Measurements from ENCODE around the gene MEN1.

Gene MEN1

GRCh38 chr11:64789331-64790204 lies 20.8 kb downstream of the MEN1 start:
- TF ChIP-seq RBAK (tag by site-specific recombination; IDR thresholded peaks at IDR 0.05) = no peak
- H3K36me3 ChIP-seq (ENCODE audit: control insufficient read depth in 2 of 2, insufficient read depth in 1 of 2, low read length in 2 of 2) = peaks cover 0 to 13% of the 10 kb centered on the region in 2 experiments; a peak in 1 of 3 replicates
- POLR2A ChIA-PET = interaction anchor here (1.2 kb wide), 1 partner anchor 11 kb away, joined by 3 read pairs; the partner anchor contains the start of gene SF1

GRCh38 chr11:64788321-64789215 lies 21.8 kb downstream of the MEN1 start:
- POLR2A ChIA-PET = interaction anchor here (0.6 to 1.2 kb wide), 2 partner anchors 10 kb away, joined by 3 to 5 read pairs; partner anchors contain the start of gene SF1

More at GRCh38 chr11:64789331-64790204, 20.8 kb downstream of the MEN1 start:
- H3K4me3 ChIP-seq (ENCODE audit: low read depth, low read length) = no peak overlapping the region
- no peak overlapping the region for H3K27ac ChIP-seq (ENCODE audit: extremely low read depth, low read depth, low read length)
- CTCF ChIA-PET = interaction anchor here (0.9 to 1.6 kb wide), 2 partner anchors 11 to 57 kb away, joined by 3 read pairs; no protein-coding TSS in a partner anchor
- no peaks in the 10 kb centered on the region for H3K9me3 ChIP-seq (ENCODE audit: control insufficient read depth, insufficient read depth, low read depth, low read length)
- no peaks in the 10 kb centered on the region for H3K4me1 ChIP-seq (ENCODE audit: control insufficient read depth, insufficient read depth, low read length)

GRCh38 chr11:64787526-64788320 lies 22.6 kb downstream of the MEN1 start:
- TF ChIP-seq CTCF (tag by site-specific recombination; IDR thresholded peaks at IDR 0.05) = peak; percentile 28; the same call in 1 of the 2 replicates
- no peak for TF ChIP-seq ZNF645 (tag by site-specific recombination; IDR thresholded peaks at IDR 0.05)
- TF ChIP-seq ZNF18 (tag by site-specific recombination; IDR thresholded peaks at IDR 0.05) = peak; percentile 87
- TF ChIP-seq ZNF654 (tag by site-specific recombination; IDR thresholded peaks at IDR 0.05; ENCODE audit: low read depth) = peak; percentile 33
- no peak for TF ChIP-seq TRIM28 (IDR thresholded peaks at IDR 0.05; ENCODE audit: borderline replicate concordance, low read length)
- H3K36me3 ChIP-seq (ENCODE audit: control insufficient read depth in 2 of 2, insufficient read depth in 1 of 2, low read length in 2 of 2) = peaks cover 0 to 13% of the 10 kb centered on the region in 2 experiments; a peak in 1 of 3 replicates
- POLR2A ChIA-PET = interaction anchor here (0.6 to 0.7 kb wide), 2 partner anchors 9 to 28 kb away, joined by 4 to 5 read pairs; partner anchors contain the start of genes PYGM and SF1
- no peak overlapping the region for H3K4me3 ChIP-seq (ENCODE audit: low read depth, low read length)
- CTCF ChIA-PET = interaction anchor here (0.6 to 1.9 kb wide), 13 partner anchors 9 to 562 kb away, joined by 3 to 6 read pairs (median 3); partner anchors contain the start of genes ARL2 and CDC42BPG
- H3K9me3 ChIP-seq (ENCODE audit: control insufficient read depth, insufficient read depth, low read depth, low read length) = no peaks in the 10 kb centered on the region
- no peaks in the 10 kb centered on the region for H3K4me1 ChIP-seq (ENCODE audit: control insufficient read depth, insufficient read depth, low read length)
- no peak overlapping the region for H3K27ac ChIP-seq (ENCODE audit: extremely low read depth, low read depth, low read length)

More at GRCh38 chr11:64788321-64789215, 21.8 kb downstream of the MEN1 start:
- CTCF ChIA-PET = interaction anchor here (0.6 to 1.9 kb wide), 12 partner anchors 10 to 226 kb away, joined by 3 to 6 read pairs (median 4); partner anchors contain the start of genes ARL2 and CDC42BPG
- TF ChIP-seq ZFP3 (tag by site-specific recombination; IDR thresholded peaks at IDR 0.05; ENCODE audit: low read depth) = no peak
- TF ChIP-seq ZNF473 (tag by site-specific recombination; IDR thresholded peaks at IDR 0.05) = no peak
- no peak for TF ChIP-seq ZNF433 (tag by site-specific recombination; IDR thresholded peaks at IDR 0.05; ENCODE audit: low read depth)
- no peak for TF ChIP-seq ZNF48 (tag by site-specific recombination; IDR thresholded peaks at IDR 0.05)
- TF ChIP-seq WT1 (tag by site-specific recombination; IDR thresholded peaks at IDR 0.05) = no peak
- TF ChIP-seq GLIS1 (tag by site-specific recombination; IDR thresholded peaks at IDR 0.05) = no peak
- TF ChIP-seq PRDM6 (tag by site-specific recombination; IDR thresholded peaks at IDR 0.05) = no peak
- no peak for TF ChIP-seq HOXD13 (CRISPR knock-in tag; IDR thresholded peaks at IDR 0.05; ENCODE audit: borderline replicate concordance)
- TF ChIP-seq GLI4 (tag by site-specific recombination; IDR thresholded peaks at IDR 0.05) = no peak
- no peak overlapping the region for H3K27ac ChIP-seq (ENCODE audit: extremely low read depth, low read depth, low read length)
- H3K4me1 ChIP-seq (ENCODE audit: control insufficient read depth, insufficient read depth, low read length) = no peaks in the 10 kb centered on the region
- H3K4me3 ChIP-seq (ENCODE audit: low read depth, low read length) = no peak overlapping the region
- H3K36me3 ChIP-seq (ENCODE audit: control insufficient read depth in 2 of 2, insufficient read depth in 1 of 2, low read length in 2 of 2) = peaks cover 0 to 13% of the 10 kb centered on the region in 2 experiments; a peak in 1 of 3 replicates
- H3K9me3 ChIP-seq (ENCODE audit: control insufficient read depth, insufficient read depth, low read depth, low read length) = no peaks in the 10 kb centered on the region

Measured in HEK293 (cell line).